Endothelial cell of umbilical vein (primary cell): Measurements from ENCODE around the gene OSBPL10.

ENCODE experiments used
- CTCF ChIP-seq, 2 donors: IDR thresholded peaks; 1 replicate in 1 of 2; 2 replicates in 1 of 2; pipeline ENCODE4 v1.5.1; 2011; ENCODE audit warnings: low read length in 2 of 2, mild to moderate bottlenecking in 2 of 2, moderate library complexity in 2 of 2, control low read depth in 1 of 2, inconsistent platforms in 1 of 2, low read depth in 1 of 2; ENCODE audit not compliant: insufficient read depth in 1 of 2; ENCODE audit errors: extremely low read depth in 1 of 2
- EZH2 ChIP-seq: IDR thresholded peaks from 2 replicates; pipeline ENCODE4 v1.6.1; 2012; ENCODE audit warnings: borderline replicate concordance, low read depth, mild to moderate bottlenecking, moderate library complexity, low read length, inconsistent platforms; ENCODE audit not compliant: severe bottlenecking
- FOS ChIP-seq: IDR thresholded peaks from 2 replicates; pipeline ENCODE4 v1.6.1; 2011; ENCODE audit warnings: mild to moderate bottlenecking, low read length, moderate library complexity, borderline replicate concordance; ENCODE audit not compliant: insufficient read depth
- GATA2 ChIP-seq: IDR thresholded peaks from 2 replicates; pipeline ENCODE4 v1.7.0; 2011; ENCODE audit warnings: low read depth, mild to moderate bottlenecking, moderate library complexity, mixed read lengths, low read length; ENCODE audit not compliant: insufficient read length, insufficient read depth
- MYC ChIP-seq: IDR thresholded peaks from one replicate; pipeline ENCODE4 v1.6.1; 2011; ENCODE audit warnings: mild to moderate bottlenecking, low read depth, low read length
- POLR2A ChIP-seq: IDR thresholded peaks from 2 replicates; pipeline ENCODE4 v1.6.1; 2012; ENCODE audit warnings: low read depth, mild to moderate bottlenecking, control low read depth, low read length
- POLR2AphosphoS5 ChIP-seq: IDR thresholded peaks from 2 replicates; pipeline ENCODE4 v1.6.1; 2012; ENCODE audit warnings: low read depth, mild to moderate bottlenecking, control low read depth, low read length, moderate library complexity; ENCODE audit not compliant: insufficient read depth
- TF ChIP-seq, protein P1 (sequence below): IDR thresholded peaks from 2 replicates; pipeline ENCODE4 v1.6.1; 2011; ENCODE audit not compliant: insufficient read depth, insufficient read length

GRCh38 chr3:31840252-31840651 lies 140.8 kb downstream of the OSBPL10 start:
- TF ChIP-seq POLR2A (no peak), POLR2AphosphoS5 (no peak), CTCF (IDR thresholded peaks at IDR 0.05; ENCODE audit: extremely low read depth in 1 of 2, insufficient read depth in 1 of 2, low read depth in 1 of 2, low read length in 2 of 2) (no peak), MYC (no peak), FOS (no peak), EZH2 (no peak), GATA2 (no peak)
- TF ChIP-seq, protein P1, sequence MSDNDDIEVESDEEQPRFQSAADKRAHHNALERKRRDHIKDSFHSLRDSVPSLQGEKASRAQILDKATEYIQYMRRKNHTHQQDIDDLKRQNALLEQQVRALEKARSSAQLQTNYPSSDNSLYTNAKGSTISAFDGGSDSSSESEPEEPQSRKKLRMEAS, result no peak
